Upper lobe of right lung (tissue), 1 donor: ENCODE measurements around the gene ATP11B. TPM values are rescaled to one million over a fixed set of nuclear protein-coding genes. Genes with fewer than 3 reads are reported as not detected.
A peak's percentile ranks its signal among the peaks of the same experiment; 100 is the strongest.
"Not testable (repeated sequence)": the region's sequence is repeated elsewhere in the genome, so short reads cannot be mapped to it uniquely, and the experiment has no call there.

Source experiments
- ATAC-seq: fragments of 200-7000 bp; cut with Tn5 transposase; one replicate; pipeline ENCODE4 v1.9.1; 2020; ENCODE audit warnings: mild to moderate bottlenecking, moderate library complexity
- DNase-seq: peaks from one replicate; pipeline ENCODE4 v3.0.0-alpha.2; 2020
- H3K27ac ChIP-seq: fragments of 200-600 bp; one replicate; pipeline ENCODE4 v1.8.0; 2022
- H3K27me3 ChIP-seq: fragments of 200-600 bp; one replicate; pipeline ENCODE4 v1.8.0; 2022; ENCODE audit warnings: mild to moderate bottlenecking
- H3K36me3 ChIP-seq: fragments of 200-600 bp; one replicate; pipeline ENCODE4 v1.8.0; 2022
- H3K4me1 ChIP-seq: fragments of 200-600 bp; one replicate; pipeline ENCODE4 v1.8.0; 2022
- H3K4me3 ChIP-seq: fragments of 200-600 bp; one replicate; pipeline ENCODE4 v1.8.0; 2022; ENCODE audit warnings: mild to moderate bottlenecking
- H3K9me3 ChIP-seq: fragments of 200-600 bp; one replicate; pipeline ENCODE4 v1.8.0; 2022
- intact Hi-C: fragments of 100-400 bp; cut with DNase I; formaldehyde crosslinking; loops from one replicate; pipeline ENCODE4 v1.11.0; 2022
- total RNA-seq: library from RNA; stranded (reverse); fragmentation: NEBNext Ultra II Directional; extraction: Animal tissue kit (Norgen Biotek cat#: 25700); gene quantifications from one replicate; pipeline ENCODE4 v1.2.1, GENCODE V29; 2021
- TF ChIP-seq, protein P1 (sequence below): fragments of 200-600 bp; IDR thresholded peaks from one replicate; pipeline ENCODE4 v1.8.0; 2022; ENCODE audit warnings: antibody characterized with exemption
- donor health status: DM: no; HTN: yes; CAD: no; lungs with severe emphysema.

The ATP11B gene
- total RNA-seq, 1 donor from 2014 or later: 70.7 TPM

DNA sequence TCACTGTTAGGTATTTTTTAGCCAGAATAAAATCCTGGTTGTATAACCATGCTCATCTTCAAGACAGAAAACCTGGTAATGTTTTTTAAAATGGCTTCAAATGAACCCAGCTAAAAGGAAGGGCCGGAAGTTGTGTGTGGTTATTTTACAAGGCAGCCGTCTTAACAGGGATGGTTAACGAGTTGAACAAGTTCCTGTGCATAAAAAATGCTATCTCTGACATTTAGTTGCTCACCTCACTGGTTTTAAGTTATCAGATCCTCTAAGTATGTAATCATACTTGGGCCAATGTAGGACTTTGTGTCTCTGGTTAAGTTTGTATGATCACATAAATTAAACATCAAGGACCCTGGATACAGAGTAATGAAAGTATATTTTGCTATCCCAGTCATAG lies 2.1 kb downstream of the ATP11B start:
- H3K4me3 ChIP-seq: peak overlapping the region; percentile 80
- no peak for ATAC-seq
- DNase-seq: no peak
- H3K27me3 ChIP-seq: no peaks in the 10 kb centered on the region
- no peaks in the 10 kb centered on the region for H3K9me3 ChIP-seq
- H3K36me3 ChIP-seq: no peaks in the 10 kb centered on the region
- intact Hi-C loops: no loop called here
- TF ChIP-seq, protein P1, sequence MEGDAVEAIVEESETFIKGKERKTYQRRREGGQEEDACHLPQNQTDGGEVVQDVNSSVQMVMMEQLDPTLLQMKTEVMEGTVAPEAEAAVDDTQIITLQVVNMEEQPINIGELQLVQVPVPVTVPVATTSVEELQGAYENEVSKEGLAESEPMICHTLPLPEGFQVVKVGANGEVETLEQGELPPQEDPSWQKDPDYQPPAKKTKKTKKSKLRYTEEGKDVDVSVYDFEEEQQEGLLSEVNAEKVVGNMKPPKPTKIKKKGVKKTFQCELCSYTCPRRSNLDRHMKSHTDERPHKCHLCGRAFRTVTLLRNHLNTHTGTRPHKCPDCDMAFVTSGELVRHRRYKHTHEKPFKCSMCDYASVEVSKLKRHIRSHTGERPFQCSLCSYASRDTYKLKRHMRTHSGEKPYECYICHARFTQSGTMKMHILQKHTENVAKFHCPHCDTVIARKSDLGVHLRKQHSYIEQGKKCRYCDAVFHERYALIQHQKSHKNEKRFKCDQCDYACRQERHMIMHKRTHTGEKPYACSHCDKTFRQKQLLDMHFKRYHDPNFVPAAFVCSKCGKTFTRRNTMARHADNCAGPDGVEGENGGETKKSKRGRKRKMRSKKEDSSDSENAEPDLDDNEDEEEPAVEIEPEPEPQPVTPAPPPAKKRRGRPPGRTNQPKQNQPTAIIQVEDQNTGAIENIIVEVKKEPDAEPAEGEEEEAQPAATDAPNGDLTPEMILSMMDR: no peak
- peaks cover 20% of the 10 kb centered on the region for H3K4me1 ChIP-seq
- peak overlapping the region; percentile 95 for H3K27ac ChIP-seq

DNA sequence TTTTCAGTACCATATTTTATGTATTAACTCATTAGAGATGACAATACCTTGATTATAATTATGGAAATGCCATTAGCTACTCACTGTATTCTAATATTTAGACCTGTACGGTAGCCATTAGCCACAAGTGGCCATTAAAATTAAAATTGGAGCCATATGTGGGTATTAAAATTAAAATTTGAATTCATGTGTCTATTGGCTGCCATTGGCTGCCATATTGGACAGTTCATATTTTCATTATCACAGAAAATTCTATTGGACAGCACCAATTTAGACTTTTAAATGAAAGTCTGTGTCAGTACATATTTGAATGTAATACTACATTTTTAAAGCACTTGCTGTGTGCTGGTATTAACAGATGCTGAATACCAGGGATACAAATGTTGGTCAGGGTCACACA lies 3.0 kb downstream of the ATP11B start:
- TF ChIP-seq, protein P1: no peak
- no peaks in the 10 kb centered on the region for H3K9me3 ChIP-seq
- DNase-seq (no peak), ATAC-seq (no peak)
- no peaks in the 10 kb centered on the region for H3K27me3 ChIP-seq
- H3K36me3 ChIP-seq: no peaks in the 10 kb centered on the region
- H3K4me1 ChIP-seq: peaks cover 20% of the 10 kb centered on the region
- H3K27ac ChIP-seq: no peak overlapping the region
- no peak overlapping the region for H3K4me3 ChIP-seq
- intact Hi-C loops: no loop called here

DNA sequence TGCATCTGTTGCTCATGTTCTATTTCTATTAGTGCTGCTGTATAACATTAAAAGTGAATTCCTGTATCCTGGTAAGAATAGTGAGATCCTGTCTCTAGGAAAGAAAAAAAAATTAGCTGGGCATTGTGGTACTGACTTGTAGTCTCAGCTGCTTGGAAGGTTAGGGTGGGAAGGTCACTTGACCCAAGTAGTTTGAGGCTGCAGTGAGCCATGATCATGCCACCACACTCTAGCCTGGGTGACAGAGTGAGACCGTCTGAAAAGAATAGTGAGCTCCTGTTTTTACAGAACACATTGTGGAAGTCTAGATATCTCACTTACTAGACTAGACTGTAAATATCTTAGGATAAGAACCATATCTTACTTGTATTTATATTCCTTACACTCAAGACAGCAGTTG lies 4.6 kb downstream of the ATP11B start:
- no peaks in the 10 kb centered on the region for H3K9me3 ChIP-seq
- DNase-seq: no peak
- no peak overlapping the region for H3K4me3 ChIP-seq
- H3K4me1 ChIP-seq: peaks cover 20% of the 10 kb centered on the region
- no peak overlapping the region for H3K27ac ChIP-seq
- ATAC-seq: no peak
- H3K36me3 ChIP-seq: no peaks in the 10 kb centered on the region
- H3K27me3 ChIP-seq: no peaks in the 10 kb centered on the region
- intact Hi-C loops: no loop called here
- TF ChIP-seq, protein P1: no peak

DNA sequence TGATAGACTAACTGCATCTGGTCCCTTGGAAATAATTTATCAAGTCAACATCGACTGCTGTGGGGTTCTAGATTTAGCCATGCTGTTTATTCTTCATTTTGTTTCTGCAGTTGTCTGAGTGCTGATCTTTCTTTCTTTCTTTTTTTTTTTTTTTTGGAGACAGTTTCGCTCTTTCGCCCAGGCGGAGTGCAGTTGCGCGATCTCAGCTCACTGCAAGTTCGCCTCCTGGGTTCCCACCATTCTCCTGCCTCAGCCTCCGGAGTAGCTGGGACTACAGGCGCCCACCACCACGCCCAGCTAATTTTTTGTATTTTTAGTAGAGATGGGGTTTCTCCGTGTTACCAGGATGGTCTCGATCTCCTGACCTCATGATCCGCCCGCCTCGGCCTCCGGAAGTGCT lies 5.8 kb downstream of the ATP11B start:
- DNase-seq, H3K36me3 ChIP-seq, H3K4me3 ChIP-seq, H3K9me3 ChIP-seq, ATAC-seq, H3K27ac ChIP-seq, H3K27me3 ChIP-seq, intact Hi-C loops: not testable (repeated sequence)
- H3K4me1 ChIP-seq: peaks cover 24% of the 10 kb centered on the region

DNA sequence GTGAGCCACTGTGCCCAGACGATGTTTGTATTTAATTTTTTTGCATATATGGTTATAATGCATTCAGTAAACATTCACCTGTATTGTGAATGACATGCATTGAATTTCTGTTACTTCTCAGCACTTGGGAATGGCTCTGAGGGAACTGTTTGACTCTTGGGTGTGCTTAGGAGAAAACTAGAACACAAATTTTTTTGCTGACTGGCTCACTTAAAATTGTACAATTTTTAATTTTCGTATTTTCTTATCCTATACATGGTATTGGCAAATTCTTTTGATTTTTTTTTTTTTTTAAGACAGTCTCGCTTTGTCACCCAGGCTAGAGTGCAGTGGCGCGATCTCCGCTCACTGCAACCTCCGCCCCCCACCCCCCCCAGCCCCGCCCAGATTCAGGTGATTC lies 7.2 kb downstream of the ATP11B start:
- H3K4me3 ChIP-seq: no peak overlapping the region
- TF ChIP-seq, protein P1: no peak
- H3K36me3 ChIP-seq: no peaks in the 10 kb centered on the region
- peaks cover 18% of the 10 kb centered on the region for H3K4me1 ChIP-seq
- no peak overlapping the region for H3K27ac ChIP-seq
- no peaks in the 10 kb centered on the region for H3K9me3 ChIP-seq
- no peak for ATAC-seq
- DNase-seq: no peak
- intact Hi-C loops: no loop called here
- H3K27me3 ChIP-seq: no peaks in the 10 kb centered on the region

DNA sequence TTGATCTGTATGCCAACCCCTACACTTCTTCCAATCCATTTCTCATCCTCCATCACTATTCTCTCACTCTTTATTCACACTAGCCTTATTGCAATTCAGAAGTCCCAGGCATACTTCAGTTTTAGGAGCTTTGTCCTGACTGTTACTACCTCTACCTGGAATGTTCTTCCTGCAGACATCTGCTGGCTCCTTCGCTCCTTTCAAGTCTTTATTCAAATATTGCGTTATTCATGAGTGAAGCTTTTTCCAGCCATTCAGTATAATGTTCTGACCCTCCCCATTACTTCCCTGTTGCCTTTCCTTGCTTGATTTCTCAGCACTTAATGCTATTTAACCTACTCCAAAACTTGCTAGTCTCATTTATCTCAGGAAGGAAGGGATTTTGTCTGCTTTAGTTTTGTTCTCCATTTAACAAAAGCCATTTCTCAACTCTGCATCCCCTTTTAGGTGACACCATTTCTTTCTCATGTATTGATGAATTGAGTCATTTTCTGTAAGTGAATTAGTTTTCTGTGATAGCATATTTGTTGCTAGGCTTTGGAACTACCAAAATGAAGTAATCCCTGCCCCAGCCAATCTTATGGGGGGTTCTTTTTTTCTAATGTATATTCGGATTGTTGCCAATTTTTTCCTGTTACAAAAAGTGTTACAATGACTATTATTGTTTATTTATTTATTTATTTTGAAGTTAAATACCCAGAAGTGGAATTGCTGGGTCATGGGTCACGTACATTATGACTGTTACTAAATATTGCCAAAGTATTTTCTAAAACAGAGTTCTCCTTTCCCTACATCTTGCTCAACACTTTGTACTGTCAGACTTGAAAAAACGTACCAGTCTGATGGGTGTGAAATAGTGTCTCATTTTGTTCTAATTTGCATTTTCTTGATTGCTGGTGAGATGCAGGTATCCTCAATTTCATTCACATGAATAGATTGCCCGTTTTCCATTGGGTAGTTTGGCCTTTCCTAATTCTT lies 9.4 kb downstream of the ATP11B start:
- Histone ChIP-seq H3K36me3 (no peaks in the 10 kb centered on the region), H3K9me3 (no peaks in the 10 kb centered on the region), H3K27ac (peak overlapping the region; percentile 39), H3K4me1 (peaks cover 14% of the 10 kb centered on the region), H3K27me3 (no peaks in the 10 kb centered on the region), H3K4me3 (no peak overlapping the region)
- TF ChIP-seq, protein P1: no peak
- intact Hi-C loops: no loop called here
- DNase-seq (no peak), ATAC-seq (peak; percentile 95)
